NCI-H1092 (cell line): ENCODE measurements around the gene MRPS24.
"Not testable (repeated sequence)": the region's sequence is repeated elsewhere in the genome, so short reads cannot be mapped to it uniquely, and the experiment has no call there.

Experiments used
- DNase-seq: peaks from one replicate; lab custom pipeline; 2025; lab: John Stamatoyannopoulos, UW

Gene MRPS24

DNA sequence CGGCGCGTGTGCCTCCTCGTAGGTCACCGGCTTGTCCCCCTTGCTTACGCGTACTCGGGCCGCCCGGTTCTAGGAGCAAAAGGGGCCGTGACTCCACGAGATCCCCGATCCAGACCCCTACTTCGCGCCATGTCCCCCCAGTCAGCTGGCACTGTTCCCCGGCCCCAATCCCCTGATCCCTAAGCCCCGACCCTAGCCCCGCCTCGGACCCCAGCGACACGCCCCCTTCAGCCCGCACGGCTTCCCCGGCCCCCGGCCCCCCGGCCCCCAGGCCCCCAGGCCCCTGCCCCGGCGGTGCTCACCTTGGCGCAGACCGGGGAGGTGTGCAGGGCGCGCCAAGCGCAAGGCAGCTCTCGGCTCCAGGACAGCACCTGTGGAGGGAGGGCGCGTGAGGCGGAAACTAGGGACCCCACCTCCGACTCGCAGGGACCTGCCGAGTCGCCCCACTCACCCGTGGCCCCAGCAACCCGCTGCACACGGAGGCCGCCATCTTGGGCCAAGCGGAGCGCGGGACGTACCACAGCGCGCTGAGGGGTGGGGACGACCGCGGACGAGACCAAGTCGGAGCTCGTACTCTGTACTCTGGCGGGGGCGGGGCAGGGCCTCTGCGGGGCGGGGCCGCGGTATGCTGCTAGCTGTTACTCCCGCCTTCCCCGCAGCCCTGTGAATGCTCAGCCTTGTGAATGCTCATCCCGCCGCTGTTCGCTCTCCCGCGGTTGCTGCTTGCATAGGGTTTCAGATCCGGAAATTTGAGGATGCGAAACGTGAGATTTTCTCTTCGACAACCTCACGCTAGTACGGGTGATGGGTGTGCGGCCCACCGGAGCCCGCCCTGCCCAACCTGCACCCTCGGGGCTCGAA, at the start of gene MRPS24:
TSS of gene MRPS24 (minus strand) at position 512 of the 861 bp plus-strand sequence. CDS start at position 490, 22 bp downstream.
- peak; percentile 92 for DNase-seq

GRCh38 chr7:43915907-43916306, 46.6 kb upstream of the MRPS24 start:
- DNase-seq: no peak

GRCh38 chr7:43914795-43915194, 45.5 kb upstream of the MRPS24 start:
- DNase-seq: no peak

GRCh38 chr7:43906331-43907010, 37.2 kb upstream of the MRPS24 start, which contains the start of gene URGCP:
URGCP (minus strand) TSS chr7:43906596; CDS start chr7:43906575, 21 bp downstream.
- DNase-seq: peak; percentile 13

DNA sequence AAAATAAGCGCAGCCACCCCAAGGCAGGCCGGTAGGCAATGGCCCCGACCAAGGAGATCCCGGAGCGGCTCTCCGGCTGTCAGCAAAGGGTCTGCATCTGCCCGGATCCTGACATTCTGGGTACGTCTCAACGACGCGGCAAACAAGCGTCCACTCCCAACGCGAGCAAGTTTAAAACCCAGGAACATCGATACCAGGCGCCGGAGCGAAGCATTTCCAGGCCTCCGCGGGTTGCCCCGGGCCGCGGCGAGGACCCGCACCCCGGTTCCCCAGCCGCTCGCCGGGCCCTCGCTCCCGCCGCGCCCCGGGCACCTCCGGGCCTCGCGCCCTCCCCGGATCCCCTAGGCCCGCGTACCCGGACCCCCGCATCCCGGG, 36.6 kb upstream of the MRPS24 start:
- DNase-seq: peak; percentile 33

DNA sequence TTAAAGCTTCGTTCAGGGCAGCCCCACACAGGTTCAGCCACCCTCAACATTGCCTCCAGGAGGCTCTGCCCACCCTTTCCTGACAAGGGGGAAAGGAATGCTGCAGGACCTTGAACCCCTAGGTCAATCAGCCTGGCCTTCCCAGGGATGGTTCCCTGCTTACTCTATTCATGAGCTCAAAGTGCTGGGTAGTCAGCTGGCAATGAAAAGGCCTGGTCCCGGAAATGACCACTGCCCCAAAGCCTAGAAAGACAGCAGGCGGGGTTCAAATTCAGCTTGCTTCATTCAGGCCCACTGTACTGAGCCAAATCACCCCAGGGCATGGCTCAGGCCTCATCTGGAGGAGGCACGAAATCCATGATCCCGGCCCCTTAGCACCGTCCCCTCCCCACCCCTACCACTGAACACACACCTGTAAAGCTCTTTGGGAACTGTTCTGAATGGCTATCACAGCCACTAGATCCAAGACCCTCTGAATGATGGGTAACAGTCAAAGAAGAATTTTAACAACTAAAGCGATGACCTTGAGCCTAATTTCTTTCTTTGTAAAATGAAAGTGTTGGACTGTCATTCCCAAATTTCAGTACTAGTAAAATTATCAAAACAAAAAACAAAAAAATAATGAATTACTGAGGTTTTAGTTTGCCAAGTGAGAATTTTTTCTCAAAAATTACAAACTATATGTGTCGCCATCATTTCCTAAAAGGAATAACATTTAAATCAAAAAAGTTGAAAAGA, 36.1 kb upstream of the MRPS24 start:
- no peak for DNase-seq

DNA sequence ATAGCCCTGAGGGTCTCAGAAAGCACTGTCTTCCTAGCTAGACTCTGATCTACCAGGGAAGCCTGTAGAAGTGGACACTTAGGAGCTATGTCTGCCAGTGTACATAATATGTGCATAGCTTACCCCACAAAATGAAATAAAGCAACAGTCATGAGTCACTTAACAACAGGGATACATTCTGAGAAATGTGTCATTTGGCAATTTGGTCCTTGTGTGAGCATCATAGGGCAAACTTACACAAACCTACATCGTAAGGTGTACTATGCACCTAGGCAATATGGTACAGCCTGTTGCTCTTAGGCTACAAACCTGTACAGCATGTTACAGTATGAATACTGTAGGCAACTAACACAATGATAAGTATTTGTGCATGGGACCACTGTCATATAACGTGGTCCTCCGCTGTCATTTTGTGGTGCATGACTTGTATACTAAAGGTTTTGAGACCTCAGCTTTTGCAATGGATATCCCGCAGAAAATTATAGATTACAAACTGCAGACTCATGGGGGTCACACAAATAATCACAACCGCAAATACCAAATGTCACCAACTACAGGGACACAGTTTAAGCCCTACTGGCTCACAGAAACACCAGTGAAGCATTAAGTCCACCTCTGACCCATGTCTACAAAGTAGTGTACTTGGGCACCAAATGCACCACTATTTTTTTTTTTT, 35.4 kb upstream of the MRPS24 start:
- DNase-seq: no peak

DNA sequence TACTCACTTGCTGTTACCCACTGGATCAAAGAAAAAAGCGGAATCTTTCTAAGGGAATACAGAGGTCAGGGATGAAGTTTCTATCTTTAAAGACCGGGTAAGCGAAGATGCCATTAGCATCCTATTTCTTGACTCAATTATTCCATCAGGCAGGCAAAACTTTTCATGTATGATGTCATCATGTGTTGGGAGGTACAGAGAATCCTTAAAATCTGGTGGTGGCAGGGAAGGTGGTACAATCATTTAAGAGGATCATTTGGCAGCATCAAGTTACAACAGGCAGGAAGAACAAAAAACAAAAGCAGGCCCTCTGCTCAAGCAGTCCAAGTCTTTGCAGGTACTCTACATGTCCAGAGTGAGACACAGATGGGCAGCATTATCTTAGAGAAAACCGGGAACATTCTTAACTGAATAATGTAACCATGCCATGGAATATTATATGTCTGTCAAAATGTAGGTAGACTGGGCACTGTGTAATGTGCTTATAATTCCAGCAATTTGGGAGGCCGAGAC, 33.3 kb upstream of the MRPS24 start:
- DNase-seq: no peak

DNA sequence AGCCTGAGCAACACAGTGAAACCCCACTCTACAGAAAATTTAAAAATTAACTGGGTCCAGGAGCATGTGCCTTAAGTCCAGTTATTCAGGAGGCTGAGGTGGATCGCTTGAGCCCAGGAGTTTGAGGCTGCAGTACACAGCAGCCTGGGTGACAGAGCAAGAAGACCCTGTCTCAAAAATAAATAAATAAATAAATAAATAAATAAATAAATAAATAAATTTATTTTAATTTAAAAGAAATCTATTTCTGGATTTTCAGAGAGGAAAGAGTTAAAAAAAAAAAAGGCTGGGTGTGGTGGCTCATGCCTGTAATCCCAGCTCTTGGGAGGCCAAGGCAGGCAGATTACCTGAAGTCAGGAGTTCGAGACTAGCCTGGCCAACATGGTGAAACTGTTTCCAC, 29.3 kb upstream of the MRPS24 start:
- not testable (repeated sequence) for DNase-seq

DNA sequence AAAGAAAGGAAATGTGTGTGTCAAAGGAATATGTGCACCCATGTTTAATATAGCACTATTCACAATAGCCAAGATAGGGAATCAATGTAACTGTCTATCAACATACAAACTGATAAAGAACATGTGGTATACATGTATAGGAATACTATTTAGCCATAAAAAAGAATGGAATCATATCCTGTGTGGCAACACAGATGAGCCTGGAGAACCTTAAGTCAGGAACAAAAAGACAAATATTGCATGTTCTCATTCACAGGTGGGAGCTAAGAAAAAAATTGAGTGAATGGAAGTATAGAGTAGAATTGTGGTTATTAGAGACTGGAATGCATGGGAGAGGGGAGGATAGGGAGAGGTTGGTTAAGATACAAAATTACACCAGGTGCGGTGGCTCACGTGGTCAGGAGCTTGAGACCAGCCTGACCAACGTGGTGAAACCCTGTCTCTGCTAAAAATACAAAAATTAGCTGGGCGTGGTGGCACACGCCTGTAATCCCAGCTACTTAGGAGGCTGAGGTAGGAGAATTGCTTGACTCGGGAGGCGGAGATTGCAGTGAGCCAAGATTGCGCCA, 26.6 kb upstream of the MRPS24 start:
- DNase-seq: no peak

- no peak for DNase-seq
These were observed 22.0 kb upstream of the MRPS24 start for GRCh38 chr7:43891069-43891955.

- DNase-seq: no peak
These were observed 21.2 kb upstream of the MRPS24 start for GRCh38 chr7:43890468-43890867.

GRCh38 chr7:43888993-43889945, 20.0 kb upstream of the MRPS24 start:
- DNase-seq: no peak

DNA sequence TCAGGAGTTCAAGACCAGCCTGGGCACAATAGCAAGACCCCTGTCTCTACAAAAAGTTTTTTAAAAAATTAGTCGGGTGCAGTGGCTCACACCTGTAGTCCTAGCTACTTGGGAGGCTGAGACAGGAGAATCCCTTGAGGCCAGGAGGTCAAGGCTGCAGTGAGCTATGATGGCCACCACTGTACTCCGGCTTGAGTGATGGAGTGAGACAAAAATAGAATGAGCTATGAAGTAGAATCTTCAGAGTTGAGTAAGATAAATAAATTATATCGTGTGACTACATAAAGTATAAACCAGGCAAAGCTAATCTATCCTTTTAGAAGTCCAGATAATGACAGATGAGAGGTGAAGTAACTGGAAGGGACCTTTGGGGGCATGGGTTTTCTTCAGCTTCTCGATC, 15.3 kb upstream of the MRPS24 start:
- DNase-seq: no peak

DNA sequence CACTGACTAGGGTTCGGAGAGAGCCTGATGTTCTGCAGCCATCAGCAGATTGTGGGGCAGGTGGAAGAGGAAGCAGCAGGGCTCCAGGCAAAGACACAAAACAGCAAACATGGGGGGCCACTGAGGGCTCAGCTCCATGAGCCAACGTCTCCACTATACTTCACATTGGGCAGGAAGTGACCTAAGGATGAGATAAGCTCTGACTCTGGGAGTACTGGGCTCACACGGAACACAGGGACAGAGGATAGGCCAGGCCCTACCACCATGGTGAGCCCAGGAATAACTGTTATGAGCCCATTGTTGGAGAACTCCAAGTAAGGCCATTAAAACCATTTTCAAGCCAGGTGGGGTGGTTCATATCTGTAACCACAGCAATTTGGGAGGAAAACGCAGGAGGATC, 14.9 kb upstream of the MRPS24 start:
- DNase-seq: no peak

DNA sequence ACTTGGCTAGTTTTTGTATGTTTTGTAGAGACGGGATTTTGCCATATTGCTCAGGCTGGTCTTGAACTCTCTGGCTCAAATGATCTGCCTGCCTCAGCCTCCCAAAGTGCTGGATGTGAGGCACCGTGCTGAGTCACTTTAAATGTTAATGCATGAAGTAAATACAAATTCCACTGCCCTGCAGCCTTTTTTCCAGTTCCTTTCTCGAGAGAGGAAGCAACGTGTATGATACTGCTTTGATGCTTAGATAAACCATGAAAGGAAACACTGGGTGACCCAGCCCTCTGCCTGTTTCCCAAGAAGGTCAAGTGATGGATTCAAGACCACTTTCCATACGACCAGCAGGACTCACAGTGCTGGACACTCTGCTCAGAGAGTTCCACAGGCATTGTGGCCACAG, 11.3 kb upstream of the MRPS24 start:
- no peak for DNase-seq

GRCh38 chr7:43879477-43879876, 10.2 kb upstream of the MRPS24 start:
- no peak for DNase-seq

DNA sequence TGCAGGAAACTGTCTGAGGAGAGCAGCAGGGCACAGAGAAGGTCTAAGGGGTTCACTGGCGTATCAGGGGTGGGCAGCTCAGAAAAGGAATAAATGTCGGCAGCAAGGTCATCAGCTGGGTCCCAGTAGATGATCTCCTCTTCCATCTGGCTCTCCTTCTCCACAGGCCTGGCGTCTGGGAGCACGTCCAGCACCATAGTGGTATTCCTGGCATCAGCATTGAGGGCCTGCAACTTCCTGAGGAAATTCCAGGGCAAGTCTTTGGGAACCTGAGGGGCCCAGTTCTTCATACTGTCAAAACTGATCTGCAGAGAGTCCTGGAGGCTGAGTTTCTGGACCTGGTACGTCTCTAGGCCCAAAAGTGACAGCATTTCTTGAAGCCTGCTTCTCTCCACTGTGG, 9.6 kb upstream of the MRPS24 start:
- DNase-seq: no peak
